ENCODE data around the gene MB.
"Not testable (repeated sequence)": the region's sequence is repeated elsewhere in the genome, so short reads cannot be mapped to it uniquely, and the experiment has no call there.

Gene MB

GRCh38 chr22:35638001-35638400, 20.9 kb upstream of the MB start:
- no peak for DNase-seq (ENCODE audit: low spot score)

GRCh38 chr22:35637254-35637653, 20.1 kb upstream of the MB start:
- no peak for DNase-seq (ENCODE audit: low spot score)

GRCh38 chr22:35634943-35635540, 17.9 kb upstream of the MB start:
- peak; percentile 46 for DNase-seq (ENCODE audit: low spot score)

GRCh38 chr22:35634015-35634414, 16.9 kb upstream of the MB start:
- no peak for DNase-seq (ENCODE audit: low spot score)

GRCh38 chr22:35633520-35633919, 16.4 kb upstream of the MB start:
- no peak for DNase-seq (ENCODE audit: low spot score)

GRCh38 chr22:35632935-35633334, 15.8 kb upstream of the MB start:
- no peak for DNase-seq (ENCODE audit: low spot score)

- peak; percentile 47 for DNase-seq (ENCODE audit: low spot score)
Measured at GRCh38 chr22:35631597-35631996, 14.5 kb upstream of the MB start.

- DNase-seq (ENCODE audit: low spot score): no peak
Measured at GRCh38 chr22:35630891-35631290, 13.8 kb upstream of the MB start.

- DNase-seq (ENCODE audit: low spot score): no peak
Measured at GRCh38 chr22:35630387-35630793, 13.3 kb upstream of the MB start.

- no peak for DNase-seq (ENCODE audit: low spot score)
Measured at GRCh38 chr22:35629406-35630216, 12.5 kb upstream of the MB start.

GRCh38 chr22:35628732-35629131, 11.6 kb upstream of the MB start:
- no peak for DNase-seq (ENCODE audit: low spot score)

- no peak for DNase-seq (ENCODE audit: low spot score)
Measured at GRCh38 chr22:35627267-35628041, 10.3 kb upstream of the MB start.

- DNase-seq (ENCODE audit: low spot score): no peak
Measured at GRCh38 chr22:35625763-35626432, 8.8 kb upstream of the MB start.

GRCh38 chr22:35624547-35624946, 7.4 kb upstream of the MB start:
- DNase-seq (ENCODE audit: low spot score): no peak

- not testable (repeated sequence) for DNase-seq (ENCODE audit: low spot score)
Measured at GRCh38 chr22:35623885-35624284, 6.8 kb upstream of the MB start.

GRCh38 chr22:35622191-35622913, 5.2 kb upstream of the MB start:
- no peak for DNase-seq (ENCODE audit: low spot score)

GRCh38 chr22:35621451-35621850, 4.3 kb upstream of the MB start:
- no peak for DNase-seq (ENCODE audit: low spot score)

GRCh38 chr22:35620624-35621251, 3.6 kb upstream of the MB start:
- DNase-seq (ENCODE audit: low spot score): peak; percentile 54

GRCh38 chr22:35619336-35620094, 2.4 kb upstream of the MB start:
- DNase-seq (ENCODE audit: low spot score): no peak

Data from SK-N-DZ (cell line).